SH-SY5Y (cell line): ENCODE results near the gene MEGF9.
A peak's percentile ranks its signal among the peaks of the same experiment; 100 is the strongest.

ENCODE experiments used
- GATA2 ChIP-seq: IDR thresholded peaks from 2 replicates; pipeline ENCODE4 v1.6.1; 2011; ENCODE audit warnings: mild to moderate bottlenecking, low read depth, low read length
- GATA3 ChIP-seq: IDR thresholded peaks from 2 replicates; pipeline ENCODE4 v1.6.1; 2011; ENCODE audit warnings: low read depth, mild to moderate bottlenecking, low read length, moderate library complexity

Gene MEGF9

GRCh38 chr9:120663950-120664349 is 50.3 kb downstream of the MEGF9 start:
- TF ChIP-seq GATA2 (no peak), GATA3 (no peak)

- no peak for TF ChIP-seq GATA2
- TF ChIP-seq GATA3: no peak
Measured at GRCh38 chr9:120663380-120663779, 50.9 kb downstream of the MEGF9 start.

GRCh38 chr9:120662513-120662912 is 51.8 kb downstream of the MEGF9 start:
- TF ChIP-seq GATA3 (peak; percentile 97), GATA2 (peak; percentile 78)

GRCh38 chr9:120659676-120660075 is 54.6 kb downstream of the MEGF9 start:
- TF ChIP-seq GATA2: no peak
- no peak for TF ChIP-seq GATA3

GRCh38 chr9:120659209-120659608 is 55.1 kb downstream of the MEGF9 start:
- TF ChIP-seq GATA3: no peak
- no peak for TF ChIP-seq GATA2

GRCh38 chr9:120655005-120655622 is 59.2 kb downstream of the MEGF9 start:
- TF ChIP-seq GATA3 (no peak), GATA2 (no peak)

- TF ChIP-seq GATA2 (no peak), GATA3 (no peak)
Measured at GRCh38 chr9:120654272-120654671, 60.0 kb downstream of the MEGF9 start.

- TF ChIP-seq GATA2: no peak
- no peak for TF ChIP-seq GATA3
Measured at GRCh38 chr9:120653762-120654161, 60.5 kb downstream of the MEGF9 start.

- TF ChIP-seq GATA2 (no peak), GATA3 (no peak)
Measured at GRCh38 chr9:120652934-120653333, 61.3 kb downstream of the MEGF9 start.

GRCh38 chr9:120650352-120650751 is 63.9 kb downstream of the MEGF9 start:
- TF ChIP-seq GATA2: no peak
- TF ChIP-seq GATA3: no peak

- no peak for TF ChIP-seq GATA3
Measured at GRCh38 chr9:120648581-120649197, 65.6 kb downstream of the MEGF9 start.

GRCh38 chr9:120646948-120647347 is 67.3 kb downstream of the MEGF9 start:
- TF ChIP-seq GATA2: no peak
- TF ChIP-seq GATA3: no peak

GRCh38 chr9:120645760-120646159 is 68.5 kb downstream of the MEGF9 start:
- TF ChIP-seq GATA3 (no peak), GATA2 (no peak)

- TF ChIP-seq GATA2 (no peak), GATA3 (no peak)
Measured at GRCh38 chr9:120643061-120643460, 71.2 kb downstream of the MEGF9 start.

GRCh38 chr9:120642129-120642770 is 72.0 kb downstream of the MEGF9 start:
- no peak for TF ChIP-seq GATA2
- no peak for TF ChIP-seq GATA3
